ENCODE measurements around the gene CYP2C19. TPM values are rescaled to one million over a fixed set of nuclear protein-coding genes. Genes with fewer than 3 reads are reported as not detected.

Gene CYP2C19
- total RNA-seq, 1 experiment from 2014 or later: not detected

GRCh38 chr10:94878649-94879048 lies 116.2 kb downstream of the CYP2C19 start:
- Mint-ChIP-seq H3K36me3 (no peaks in the 10 kb centered on the region), H3K4me3 (no peak overlapping the region), H3K4me1 (peaks cover 9% of the 10 kb centered on the region), H3K27me3 (ENCODE audit: low read depth) (no peaks in the 10 kb centered on the region), H3K27ac (no peak overlapping the region), H3K9me3 (peaks cover 10% of the 10 kb centered on the region)
- ChIA-PET POLR2A (no interaction called here), CTCF (no interaction called here)
- DNase-seq (ENCODE audit: low spot score): no peak
- ATAC-seq: no peak
- TF ChIP-seq ZBTB21 (CRISPR knock-in tag; IDR thresholded peaks at IDR 0.05; ENCODE audit: borderline replicate concordance) (no peak), STAT6 (CRISPR knock-in tag; conservative IDR thresholded peaks at IDR 0.05; ENCODE audit: low read depth) (no peak), NFATC4 (CRISPR knock-in tag; IDR thresholded peaks at IDR 0.05) (no peak), ZNF281 (CRISPR knock-in tag; IDR thresholded peaks at IDR 0.05) (no peak), NFYB (CRISPR knock-in tag; conservative IDR thresholded peaks at IDR 0.05; ENCODE audit: low read depth) (no peak), ZNF423 (CRISPR knock-in tag; IDR thresholded peaks at IDR 0.05) (no peak), SP1 (CRISPR knock-in tag; conservative IDR thresholded peaks at IDR 0.05) (no peak), HMGA2 (CRISPR knock-in tag; IDR thresholded peaks at IDR 0.05) (no peak), PRDM15 (CRISPR knock-in tag; IDR thresholded peaks at IDR 0.05) (no peak), EMX1 (CRISPR knock-in tag; IDR thresholded peaks at IDR 0.05) (no peak), ZSCAN18 (CRISPR knock-in tag; IDR thresholded peaks at IDR 0.05) (no peak), ZNF317 (CRISPR knock-in tag; IDR thresholded peaks at IDR 0.05; ENCODE audit: borderline replicate concordance, low read depth) (no peak), NFE2L1 (CRISPR knock-in tag; IDR thresholded peaks at IDR 0.05) (no peak), IRF1 (CRISPR knock-in tag; IDR thresholded peaks at IDR 0.05) (no peak), ZBTB43 (CRISPR knock-in tag; IDR thresholded peaks at IDR 0.05) (no peak), FOXK1 (CRISPR knock-in tag; IDR thresholded peaks at IDR 0.05) (no peak)
